Suppressor macrophage treated with lipopolysaccharide for 1 hour (primary cell): ENCODE data around the gene CHCHD6.
A peak's percentile ranks its signal among the peaks of the same experiment; 100 is the strongest.

Experiments used
- DNase-seq, 3 donors: peaks; one replicate each; pipeline ENCODE4 v3.0.0-alpha.2; 2020 to 2022

The CHCHD6 gene

GRCh38 chr3:126745760-126746394, 41.8 kb downstream of the CHCHD6 start:
- DNase-seq: no peak

- no peak for DNase-seq
Measured at GRCh38 chr3:126746395-126747177, 42.5 kb downstream of the CHCHD6 start.

- DNase-seq: no peak
Measured at GRCh38 chr3:126747768-126748167, 43.7 kb downstream of the CHCHD6 start.

- no peak for DNase-seq
Measured at GRCh38 chr3:126748701-126749546, 44.9 kb downstream of the CHCHD6 start.

GRCh38 chr3:126749547-126749875, 45.5 kb downstream of the CHCHD6 start:
- DNase-seq: no peak

GRCh38 chr3:126749931-126750755, 46.1 kb downstream of the CHCHD6 start:
- no peak for DNase-seq

GRCh38 chr3:126750756-126751121, 46.7 kb downstream of the CHCHD6 start:
- peak; percentile 22 to 26 (median 24) for DNase-seq

- DNase-seq: no peak
Measured at GRCh38 chr3:126751611-126752302, 47.7 kb downstream of the CHCHD6 start.

GRCh38 chr3:126752303-126753190, 48.5 kb downstream of the CHCHD6 start:
- peak; percentile 75 to 87 (median 81) for DNase-seq

GRCh38 chr3:126753191-126754160, 49.4 kb downstream of the CHCHD6 start:
- DNase-seq: no peak

- DNase-seq: no peak
Measured at GRCh38 chr3:126755866-126756265, 51.8 kb downstream of the CHCHD6 start.

GRCh38 chr3:126758026-126758425, 54.0 kb downstream of the CHCHD6 start:
- no peak for DNase-seq

GRCh38 chr3:126758882-126759281, 54.8 kb downstream of the CHCHD6 start:
- no peak for DNase-seq

- DNase-seq: no peak
Measured at GRCh38 chr3:126760541-126760940, 56.5 kb downstream of the CHCHD6 start.

- no peak for DNase-seq
Measured at GRCh38 chr3:126763035-126763434, 59.0 kb downstream of the CHCHD6 start.

GRCh38 chr3:126765187-126766069, 61.4 kb downstream of the CHCHD6 start:
- no peak for DNase-seq

GRCh38 chr3:126766653-126767052, 62.6 kb downstream of the CHCHD6 start:
- DNase-seq: no peak

- no peak for DNase-seq
Measured at GRCh38 chr3:126768903-126769302, 64.9 kb downstream of the CHCHD6 start.

- no peak for DNase-seq
Measured at GRCh38 chr3:126770096-126770495, 66.1 kb downstream of the CHCHD6 start.
